GM19397 (cell line): ENCODE data around the gene KAT2B.
A peak's percentile ranks its signal among the peaks of the same experiment; 100 is the strongest.

Experiments
- ATAC-seq: cut with Tn5 transposase; IDR thresholded peaks from one replicate; pipeline ENCODE4 v1.9.1; 2021; ENCODE audit warnings: mild to moderate bottlenecking, moderate library complexity; ENCODE audit not compliant: unreplicated experiment

KAT2B gene

GRCh38 chr3:20141316-20141715 is 101.1 kb downstream of the KAT2B start:
- no peak for ATAC-seq

- ATAC-seq = no peak
These were observed 101.6 kb downstream of the KAT2B start for GRCh38 chr3:20141851-20142250.

GRCh38 chr3:20142517-20142916 is 102.3 kb downstream of the KAT2B start:
- no peak for ATAC-seq

GRCh38 chr3:20143519-20143918 is 103.3 kb downstream of the KAT2B start:
- no peak for ATAC-seq

- no peak for ATAC-seq
These were observed 105.6 kb downstream of the KAT2B start for GRCh38 chr3:20145874-20146273.

GRCh38 chr3:20146301-20146700 is 106.1 kb downstream of the KAT2B start:
- ATAC-seq = no peak

- no peak for ATAC-seq
These were observed 107.1 kb downstream of the KAT2B start for GRCh38 chr3:20147361-20147760.

GRCh38 chr3:20148466-20148865 is 108.2 kb downstream of the KAT2B start:
- ATAC-seq = no peak

GRCh38 chr3:20154078-20154477 is 113.8 kb downstream of the KAT2B start:
- no peak for ATAC-seq

- no peak for ATAC-seq
These were observed 114.7 kb downstream of the KAT2B start for GRCh38 chr3:20154928-20155327.

- no peak for ATAC-seq
These were observed 120.0 kb downstream of the KAT2B start for GRCh38 chr3:20160230-20160629.

- ATAC-seq = no peak
These were observed 121.5 kb downstream of the KAT2B start for GRCh38 chr3:20161714-20162113.

GRCh38 chr3:20173844-20174410 is 133.7 kb downstream of the KAT2B start:
- no peak for ATAC-seq

GRCh38 chr3:20181276-20181675 is 141.0 kb downstream of the KAT2B start:
- ATAC-seq = no peak

- no peak for ATAC-seq
These were observed 142.0 kb downstream of the KAT2B start for GRCh38 chr3:20182206-20182605.

- ATAC-seq = peak; percentile 2
These were observed 145.1 kb downstream of the KAT2B start for GRCh38 chr3:20185331-20185678.

GRCh38 chr3:20185679-20186599 is 145.7 kb downstream of the KAT2B start, which contains the start of gene SGO1:
Gene SGO1, minus strand, starts transcription at chr3:20186206. Its CDS starts 2,179 bp downstream, at chr3:20184027.
- peak; percentile 98 for ATAC-seq

GRCh38 chr3:20186600-20187004 is 146.4 kb downstream of the KAT2B start:
- peak; percentile 2 for ATAC-seq

- no peak for ATAC-seq
These were observed 150.7 kb downstream of the KAT2B start for GRCh38 chr3:20190991-20191390.

GRCh38 chr3:20194793-20195460 is 154.7 kb downstream of the KAT2B start:
- ATAC-seq = no peak

GRCh38 chr3:20197775-20198174 is 157.5 kb downstream of the KAT2B start:
- no peak for ATAC-seq

- no peak for ATAC-seq
These were observed 160.9 kb downstream of the KAT2B start for GRCh38 chr3:20201143-20201542.
